D721Med (cell line): ENCODE measurements around the gene PPP4R4.
"Not testable (repeated sequence)": the region's sequence is repeated elsewhere in the genome, so short reads cannot be mapped to it uniquely, and the experiment has no call there.

ENCODE experiments used
- DNase-seq: peaks from one replicate; pipeline ENCODE4 v3.0.0; 2011; ENCODE audit warnings: low spot score; ENCODE audit not compliant: insufficient read length
- FAIRE-seq: peaks from 2 replicates; lab custom pipeline; 2011; peaks lifted over from hg19 to GRCh38; lab: Jason Lieb, UNC
- CTCF ChIP-seq: IDR thresholded peaks from 2 replicates; pipeline ENCODE4 v1.5.1; 2012; ENCODE audit warnings: mild to moderate bottlenecking, control low read depth; ENCODE audit not compliant: insufficient read depth; ENCODE audit errors: missing control alignments

Gene PPP4R4

GRCh38 chr14:94227029-94227428 is 52.9 kb downstream of the PPP4R4 start:
- FAIRE-seq, result no peak
- TF ChIP-seq CTCF, result no peak

DNA sequence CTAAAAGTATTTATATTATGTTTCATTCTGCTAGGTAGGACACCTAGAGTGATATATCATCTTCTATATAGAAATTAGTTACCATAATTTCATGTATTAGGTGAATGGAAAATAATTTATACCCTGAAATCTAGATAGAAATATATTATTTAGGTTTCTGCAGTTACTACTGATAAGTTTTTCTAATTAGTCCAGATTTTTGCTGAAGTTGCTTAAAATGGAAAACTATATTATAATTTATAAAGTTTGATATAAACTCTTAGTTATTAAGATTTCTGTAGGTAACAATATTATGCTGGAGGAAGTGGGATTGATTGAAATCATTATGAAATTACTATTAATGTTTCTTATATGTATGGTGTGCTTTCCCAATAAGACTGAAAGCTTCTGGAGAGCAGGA is 62.9 kb downstream of the PPP4R4 start:
- no peak for TF ChIP-seq CTCF
- no peak for FAIRE-seq
- DNase-seq, result no peak

More at GRCh38 chr14:94227029-94227428, 52.9 kb downstream of the PPP4R4 start:
- no peak for DNase-seq

- DNase-seq (no peak), FAIRE-seq (no peak)
- TF ChIP-seq CTCF, result no peak
Measured at GRCh38 chr14:94237983-94238382, 63.9 kb downstream of the PPP4R4 start.

DNA sequence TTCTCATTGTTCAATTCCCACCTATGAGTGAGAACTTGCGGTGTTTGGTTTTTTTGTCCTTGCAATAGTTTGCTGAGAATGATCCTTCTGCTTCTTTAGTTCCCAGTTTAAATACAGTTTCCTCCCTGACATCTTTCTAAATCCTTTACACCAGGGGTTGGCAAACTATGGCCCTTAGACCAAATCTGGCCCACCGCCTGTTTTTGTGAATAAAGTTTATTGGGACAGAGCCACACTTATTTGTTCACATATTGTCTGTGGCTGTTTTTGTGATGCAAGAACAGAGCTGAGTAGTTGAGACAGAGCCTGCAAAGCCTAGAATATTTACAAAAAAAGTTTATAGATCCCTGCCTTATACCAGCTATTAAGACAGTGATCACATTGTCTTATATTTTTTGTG is 65.3 kb downstream of the PPP4R4 start:
- FAIRE-seq (no peak), DNase-seq (no peak)

GRCh38 chr14:94244182-94244581 is 70.1 kb downstream of the PPP4R4 start:
- FAIRE-seq (no peak), DNase-seq (no peak)
- TF ChIP-seq CTCF, result no peak

More for the DNA sequence above, 65.3 kb downstream of the PPP4R4 start:
- no peak for TF ChIP-seq CTCF

GRCh38 chr14:94264195-94264594 is 90.1 kb downstream of the PPP4R4 start:
- FAIRE-seq, DNase-seq: not testable (repeated sequence)

DNA sequence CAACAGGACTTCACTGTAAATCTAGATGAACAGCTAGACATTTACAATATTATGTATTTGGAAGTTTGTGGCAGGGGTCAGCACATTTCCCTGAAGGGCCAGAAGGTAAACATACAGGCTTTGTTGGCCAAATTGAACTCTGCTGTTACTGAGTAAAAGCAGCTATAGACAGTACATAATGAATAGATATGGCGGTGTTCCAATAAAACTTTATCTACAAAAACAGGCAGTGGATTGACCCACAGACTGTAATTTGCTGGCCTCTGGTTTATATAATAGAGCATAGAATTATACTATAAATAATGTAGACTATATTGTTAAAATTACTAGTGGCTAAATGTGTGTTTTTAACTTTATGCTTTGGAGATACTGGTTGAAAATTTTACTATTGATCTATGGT is 93.2 kb downstream of the PPP4R4 start:
- TF ChIP-seq CTCF, result no peak
- no peak for DNase-seq
- FAIRE-seq, result no peak

DNA sequence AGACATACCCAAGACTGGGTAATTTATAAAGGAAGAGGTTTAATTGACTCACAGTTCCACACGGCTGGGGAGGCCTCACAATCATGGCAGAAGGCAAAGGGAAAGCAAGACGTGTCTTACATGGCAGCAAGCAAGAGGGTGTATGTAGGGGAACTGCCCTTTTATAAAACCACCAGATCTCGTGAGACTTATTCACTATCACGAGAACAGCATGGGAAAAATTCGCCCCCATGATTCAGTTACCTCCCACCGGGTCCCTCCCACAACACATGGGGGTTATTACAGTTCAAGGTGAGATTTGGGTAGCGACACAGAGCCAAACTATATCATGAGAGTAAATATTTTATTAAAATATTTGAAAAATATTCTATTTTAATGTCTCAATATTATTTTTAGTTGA is 94.5 kb downstream of the PPP4R4 start:
- FAIRE-seq, DNase-seq: not testable (repeated sequence)
